B cell (primary cell): ENCODE results near the gene NKAIN2.

Source experiments
- EZH2 ChIP-seq: IDR thresholded peaks from 2 replicates; pipeline ENCODE4 v1.6.1; 2012; ENCODE audit warnings: borderline replicate concordance, low read depth, mild to moderate bottlenecking, moderate library complexity, low read length; ENCODE audit not compliant: insufficient read depth, poor library complexity, severe bottlenecking
- TF ChIP-seq, protein P1 (sequence below): fragments of 200-600 bp; IDR thresholded peaks from one replicate; pipeline ENCODE4 v1.8.0; 2022; ENCODE audit warnings: antibody characterized with exemption, mild to moderate bottlenecking

- TF ChIP-seq, protein P1, sequence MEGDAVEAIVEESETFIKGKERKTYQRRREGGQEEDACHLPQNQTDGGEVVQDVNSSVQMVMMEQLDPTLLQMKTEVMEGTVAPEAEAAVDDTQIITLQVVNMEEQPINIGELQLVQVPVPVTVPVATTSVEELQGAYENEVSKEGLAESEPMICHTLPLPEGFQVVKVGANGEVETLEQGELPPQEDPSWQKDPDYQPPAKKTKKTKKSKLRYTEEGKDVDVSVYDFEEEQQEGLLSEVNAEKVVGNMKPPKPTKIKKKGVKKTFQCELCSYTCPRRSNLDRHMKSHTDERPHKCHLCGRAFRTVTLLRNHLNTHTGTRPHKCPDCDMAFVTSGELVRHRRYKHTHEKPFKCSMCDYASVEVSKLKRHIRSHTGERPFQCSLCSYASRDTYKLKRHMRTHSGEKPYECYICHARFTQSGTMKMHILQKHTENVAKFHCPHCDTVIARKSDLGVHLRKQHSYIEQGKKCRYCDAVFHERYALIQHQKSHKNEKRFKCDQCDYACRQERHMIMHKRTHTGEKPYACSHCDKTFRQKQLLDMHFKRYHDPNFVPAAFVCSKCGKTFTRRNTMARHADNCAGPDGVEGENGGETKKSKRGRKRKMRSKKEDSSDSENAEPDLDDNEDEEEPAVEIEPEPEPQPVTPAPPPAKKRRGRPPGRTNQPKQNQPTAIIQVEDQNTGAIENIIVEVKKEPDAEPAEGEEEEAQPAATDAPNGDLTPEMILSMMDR = no peak
- no peak for TF ChIP-seq EZH2
Observed at GRCh38 chr6:124535299-124535698, 731.6 kb downstream of the NKAIN2 start.
